IPS-15b (cell line): Measurements from ENCODE around the gene GADD45B.
"Not testable (repeated sequence)": the region's sequence is repeated elsewhere in the genome, so short reads cannot be mapped to it uniquely, and the experiment has no call there.

Source experiments
- H3K27me3 ChIP-seq: one replicate; pipeline ENCODE4 v1.6.1; 2013; ENCODE audit warnings: low read length; ENCODE audit not compliant: control insufficient read depth, insufficient read depth
- H3K36me3 ChIP-seq: one replicate; pipeline ENCODE4 v1.6.1; 2013; ENCODE audit warnings: low read length; ENCODE audit not compliant: control insufficient read depth, insufficient read depth
- H3K4me1 ChIP-seq: one replicate; pipeline ENCODE4 v1.6.1; 2013; ENCODE audit warnings: mild to moderate bottlenecking, low read length; ENCODE audit not compliant: control insufficient read depth, insufficient read depth
- H3K4me3 ChIP-seq: one replicate; pipeline ENCODE4 v1.5.1; 2013; ENCODE audit warnings: low read depth, low read length
- H3K9ac ChIP-seq: one replicate; pipeline ENCODE4 v1.6.1; 2013; ENCODE audit warnings: low read depth, mild to moderate bottlenecking, low read length
- H3K9me3 ChIP-seq: one replicate; pipeline ENCODE4 v1.6.1; 2013; ENCODE audit warnings: mild to moderate bottlenecking, low read length; ENCODE audit not compliant: control insufficient read depth, insufficient read depth

The GADD45B gene

GRCh38 chr19:2449019-2449418, 26.9 kb upstream of the GADD45B start:
- Histone ChIP-seq H3K9ac (no peak overlapping the region), H3K36me3 (peaks cover 18% of the 10 kb centered on the region), H3K4me3 (no peak overlapping the region), H3K4me1 (no peaks in the 10 kb centered on the region), H3K9me3 (no peaks in the 10 kb centered on the region), H3K27me3 (no peaks in the 10 kb centered on the region)

- Histone ChIP-seq H3K36me3 (peaks cover 9% of the 10 kb centered on the region), H3K4me3 (no peak overlapping the region), H3K4me1 (no peaks in the 10 kb centered on the region), H3K9me3 (no peaks in the 10 kb centered on the region), H3K9ac (no peak overlapping the region), H3K27me3 (no peaks in the 10 kb centered on the region)
Measured at GRCh38 chr19:2451138-2451537, 24.8 kb upstream of the GADD45B start.

GRCh38 chr19:2451741-2452140, 24.2 kb upstream of the GADD45B start:
- H3K9ac ChIP-seq, result no peak overlapping the region
- no peaks in the 10 kb centered on the region for H3K27me3 ChIP-seq
- no peaks in the 10 kb centered on the region for H3K4me1 ChIP-seq
- H3K9me3 ChIP-seq, result no peaks in the 10 kb centered on the region
- peaks cover 9% of the 10 kb centered on the region for H3K36me3 ChIP-seq
- H3K4me3 ChIP-seq, result no peak overlapping the region

- Histone ChIP-seq H3K9ac (no peak overlapping the region), H3K9me3 (no peaks in the 10 kb centered on the region), H3K4me3 (no peak overlapping the region), H3K27me3 (no peaks in the 10 kb centered on the region), H3K4me1 (no peaks in the 10 kb centered on the region), H3K36me3 (peaks cover 9% of the 10 kb centered on the region)
Measured at GRCh38 chr19:2453431-2454025, 22.4 kb upstream of the GADD45B start.

GRCh38 chr19:2454199-2454961, 21.5 kb upstream of the GADD45B start:
- Histone ChIP-seq H3K4me1 (no peaks in the 10 kb centered on the region), H3K9ac (peak overlapping the region; percentile 24), H3K27me3 (no peaks in the 10 kb centered on the region), H3K9me3 (no peaks in the 10 kb centered on the region), H3K4me3 (no peak overlapping the region), H3K36me3 (peaks cover 6% of the 10 kb centered on the region)

DNA sequence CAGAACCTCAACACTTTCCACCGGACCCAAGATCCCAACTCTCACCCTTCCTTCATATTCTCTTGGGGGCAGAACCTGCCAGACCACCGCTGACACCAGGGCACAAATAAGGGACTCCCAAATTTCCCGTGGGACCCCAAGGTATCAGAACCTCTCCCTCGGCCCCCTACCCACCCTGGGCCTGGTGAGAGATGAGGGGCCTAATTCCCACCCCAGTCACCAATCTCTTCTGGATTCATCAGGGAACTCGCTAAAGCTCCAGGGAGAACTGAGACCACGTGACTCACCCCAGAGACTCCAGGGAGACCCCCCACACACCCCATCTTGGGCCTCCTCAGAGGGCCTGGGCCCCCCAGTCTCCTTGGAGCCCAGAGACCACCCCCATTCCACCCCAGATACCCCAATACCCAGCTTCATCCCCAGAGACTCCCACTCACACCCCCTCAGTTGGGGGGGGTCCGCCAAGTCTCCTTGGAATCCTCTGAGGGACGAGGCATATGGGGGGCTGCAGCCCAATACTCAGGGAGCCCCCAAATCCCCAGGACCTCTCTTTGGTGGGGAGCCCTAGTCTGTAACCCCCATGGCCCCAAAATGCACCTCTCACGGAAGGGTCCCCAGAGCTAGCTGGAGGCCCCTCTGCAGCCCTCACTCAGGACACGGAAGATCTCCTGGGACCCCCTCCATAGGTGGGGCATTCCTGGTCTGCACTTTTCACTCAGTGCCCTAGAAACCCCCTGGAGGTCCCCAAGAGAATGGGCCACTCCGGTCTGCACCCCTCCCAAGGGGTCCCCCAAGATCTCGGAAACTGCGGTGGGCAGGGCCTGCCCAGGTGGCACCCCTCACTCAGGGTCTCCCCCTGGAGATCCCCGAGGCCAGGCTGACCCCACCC, 20.7 kb upstream of the GADD45B start:
- Histone ChIP-seq H3K9me3 (no peaks in the 10 kb centered on the region), H3K4me3 (peak overlapping the region; percentile 73), H3K36me3 (peaks cover 6% of the 10 kb centered on the region), H3K27me3 (no peaks in the 10 kb centered on the region), H3K9ac (peak overlapping the region; percentile 83), H3K4me1 (no peaks in the 10 kb centered on the region)

DNA sequence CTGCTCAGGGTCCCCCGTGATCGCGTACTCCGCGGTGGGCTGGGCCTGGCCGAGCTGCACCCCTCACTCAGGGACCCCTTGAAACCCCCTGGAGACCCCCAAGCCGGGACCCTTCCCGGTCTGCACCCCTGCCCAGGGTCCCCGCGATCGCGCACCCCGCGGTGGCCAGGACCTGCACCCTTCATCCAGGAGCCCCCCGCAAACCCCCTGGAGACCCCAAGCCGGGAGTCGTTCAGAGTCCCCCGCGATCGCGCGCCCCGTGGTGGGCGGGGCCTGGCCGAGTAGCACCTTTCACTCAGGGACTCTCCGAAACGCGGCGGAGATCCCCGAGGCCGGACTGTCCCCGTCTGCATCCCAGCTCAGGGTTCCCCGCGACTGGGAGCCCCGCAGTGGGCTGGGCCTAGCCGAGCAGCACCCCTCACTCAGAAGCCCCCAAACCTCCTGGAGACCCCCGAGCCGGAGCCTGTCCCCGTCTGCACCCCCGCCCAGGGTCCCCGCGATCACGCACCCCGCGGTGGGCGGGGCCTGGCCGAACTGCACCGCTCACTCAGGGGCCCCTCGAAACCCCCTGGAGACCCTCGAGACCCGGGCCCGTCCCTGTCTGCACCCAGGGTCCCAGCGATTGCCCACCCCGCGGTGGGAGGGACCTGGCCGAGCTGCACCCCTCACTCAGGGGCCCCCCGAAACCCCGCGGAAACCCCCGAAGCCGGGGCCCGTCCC, 19.9 kb upstream of the GADD45B start:
- Histone ChIP-seq H3K9ac (peak overlapping the region; percentile 83), H3K4me3 (peak overlapping the region; percentile 73), H3K27me3 (no peaks in the 10 kb centered on the region), H3K36me3 (peaks cover 4% of the 10 kb centered on the region), H3K4me1 (no peaks in the 10 kb centered on the region), H3K9me3 (no peaks in the 10 kb centered on the region)

- H3K4me3 ChIP-seq, result peak overlapping the region; percentile 18
- no peaks in the 10 kb centered on the region for H3K36me3 ChIP-seq
- no peaks in the 10 kb centered on the region for H3K27me3 ChIP-seq
- H3K4me1 ChIP-seq, result no peaks in the 10 kb centered on the region
- H3K9ac ChIP-seq, result no peak overlapping the region
- H3K9me3 ChIP-seq, result no peaks in the 10 kb centered on the region
Measured at GRCh38 chr19:2457394-2458037, 18.4 kb upstream of the GADD45B start.

DNA sequence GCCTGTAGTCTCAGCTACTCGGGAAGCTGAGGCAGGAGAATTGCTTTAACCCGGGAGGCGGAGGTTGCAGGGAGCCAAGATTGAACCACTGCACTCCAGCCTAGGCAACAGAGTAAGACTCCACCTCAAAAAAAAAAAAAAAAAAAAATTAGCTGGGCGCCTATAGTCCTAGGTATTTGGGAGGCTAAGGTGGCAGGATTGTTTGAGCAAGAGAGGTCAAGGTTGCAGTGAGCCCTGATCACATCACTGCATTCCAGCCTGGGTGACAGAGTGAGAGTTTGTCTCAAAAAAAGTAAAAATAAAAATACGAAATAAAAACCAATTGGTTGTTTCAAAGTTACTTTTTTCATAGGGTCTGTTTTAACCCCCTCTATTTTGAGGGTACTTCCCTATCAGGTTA, 17.9 kb upstream of the GADD45B start:
- H3K9me3 ChIP-seq, result no peaks in the 10 kb centered on the region
- H3K4me3 ChIP-seq, result no peak overlapping the region
- no peak overlapping the region for H3K9ac ChIP-seq
- H3K27me3 ChIP-seq, result no peaks in the 10 kb centered on the region
- no peaks in the 10 kb centered on the region for H3K4me1 ChIP-seq
- H3K36me3 ChIP-seq, result no peaks in the 10 kb centered on the region

GRCh38 chr19:2458776-2459175, 17.2 kb upstream of the GADD45B start:
- not testable (repeated sequence) for H3K4me1 ChIP-seq, H3K9me3 ChIP-seq, H3K9ac ChIP-seq, H3K4me3 ChIP-seq, H3K36me3 ChIP-seq, H3K27me3 ChIP-seq

- Histone ChIP-seq H3K4me3 (no peak overlapping the region), H3K4me1 (no peaks in the 10 kb centered on the region), H3K27me3 (no peaks in the 10 kb centered on the region), H3K9ac (no peak overlapping the region), H3K36me3 (no peaks in the 10 kb centered on the region), H3K9me3 (no peaks in the 10 kb centered on the region)
Measured at GRCh38 chr19:2460245-2460644, 15.7 kb upstream of the GADD45B start.
